ENCODE measurements around the gene FLT1.

Gene FLT1

DNA sequence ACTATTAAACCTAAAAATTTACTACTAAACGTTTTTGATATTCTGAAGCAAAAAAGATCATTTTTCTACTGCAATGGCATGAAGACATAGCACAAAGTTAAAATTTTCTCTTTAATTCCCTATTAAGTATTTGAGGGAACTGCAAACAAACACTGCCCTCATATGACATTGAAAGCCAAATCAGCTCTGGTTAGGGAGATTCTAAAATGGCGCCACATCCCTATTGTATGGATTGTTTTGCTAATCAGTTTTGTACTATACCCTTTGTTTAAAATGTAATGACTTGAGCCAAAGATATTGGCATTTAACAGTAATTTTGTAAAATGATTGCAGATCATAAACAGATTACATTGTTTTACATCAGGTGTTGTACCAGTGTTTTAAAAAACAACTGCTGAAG is 65.8 kb downstream of the FLT1 start:
- DNase-seq (ENCODE audit: low read depth) = no peak

- no peak for DNase-seq (ENCODE audit: low read depth)
Observed at GRCh38 chr13:28426381-28426780, 68.5 kb downstream of the FLT1 start.

- DNase-seq (ENCODE audit: low read depth) = no peak
Observed at GRCh38 chr13:28425793-28426192, 69.1 kb downstream of the FLT1 start.

DNA sequence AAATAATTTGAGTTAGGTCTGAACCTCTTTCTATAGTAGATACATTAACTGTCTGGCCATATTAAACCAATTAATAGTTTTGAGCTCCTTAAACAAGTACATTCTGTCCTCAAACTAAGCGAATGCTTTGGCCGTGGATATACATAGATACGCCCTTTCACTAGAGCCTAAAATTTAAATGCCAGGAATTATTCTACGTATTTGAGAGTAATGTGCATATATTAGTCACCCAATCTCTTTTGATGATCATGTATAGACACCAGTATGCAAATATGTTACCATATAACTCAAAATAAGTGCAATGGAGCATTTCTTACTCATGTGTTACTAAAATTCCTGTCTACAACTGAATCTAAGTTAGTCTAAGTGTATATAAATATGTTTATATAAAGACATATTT is 70.4 kb downstream of the FLT1 start:
- DNase-seq (ENCODE audit: low read depth) = no peak

GRCh38 chr13:28423010-28423409 is 71.9 kb downstream of the FLT1 start:
- peak; percentile 3 for DNase-seq (ENCODE audit: low read depth)

DNA sequence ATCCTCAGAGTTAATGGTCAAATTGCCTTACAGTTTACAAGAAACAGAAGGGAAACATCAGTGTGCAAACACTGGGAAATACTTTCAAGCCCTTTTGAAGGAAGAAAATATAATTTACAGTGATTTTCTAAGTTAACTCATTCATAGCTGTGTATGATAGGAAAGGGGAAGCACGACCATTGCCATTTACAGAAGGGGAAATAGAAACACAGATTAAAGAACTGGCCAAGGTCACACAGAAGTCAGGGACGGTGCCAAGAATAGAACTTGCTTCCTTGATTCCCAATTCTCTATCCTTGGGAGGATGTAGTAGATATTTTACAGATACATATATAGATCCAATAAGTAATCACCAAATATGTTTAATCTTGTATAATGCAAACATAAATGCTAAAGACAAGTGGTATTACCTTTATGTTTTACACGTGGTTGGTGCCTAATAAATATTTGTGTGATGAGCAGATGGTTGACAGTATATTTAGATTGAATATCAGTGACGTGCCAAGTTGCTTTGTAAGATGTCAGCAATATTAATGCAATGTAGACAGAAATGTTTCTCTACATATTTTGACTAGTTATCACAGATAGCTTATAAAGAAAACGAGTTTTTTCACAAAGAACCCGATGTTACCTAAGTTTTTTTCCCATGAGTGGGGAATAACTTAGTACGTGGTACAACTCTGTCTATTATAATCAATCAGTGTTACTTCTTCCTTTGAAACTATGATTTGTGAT is 73.1 kb downstream of the FLT1 start:
- DNase-seq (ENCODE audit: low read depth) = no peak

- DNase-seq (ENCODE audit: low read depth) = no peak
Observed at GRCh38 chr13:28420704-28421103, 74.2 kb downstream of the FLT1 start.

GRCh38 chr13:28415994-28416421 is 78.9 kb downstream of the FLT1 start:
- DNase-seq (ENCODE audit: low read depth) = no peak

DNA sequence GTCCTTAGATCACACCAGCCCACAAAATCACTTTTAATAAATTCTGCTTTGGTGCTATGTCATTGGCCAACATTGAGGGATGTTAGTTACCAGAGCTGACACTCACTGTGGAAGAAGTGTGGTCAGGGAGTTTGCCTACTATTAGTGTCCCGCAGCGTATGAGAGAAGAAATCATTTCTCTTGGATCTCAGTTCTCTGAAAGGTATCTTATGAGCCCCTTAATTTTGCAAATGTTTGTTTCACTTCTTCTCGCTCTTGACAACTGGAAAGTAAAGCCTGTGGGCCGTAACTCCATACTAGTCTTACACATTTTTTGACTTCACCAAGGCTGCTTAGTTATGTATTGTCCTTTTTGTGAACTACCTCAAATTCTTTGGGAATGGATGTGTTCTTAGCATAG is 80.9 kb downstream of the FLT1 start:
- DNase-seq (ENCODE audit: low read depth) = no peak

DNA sequence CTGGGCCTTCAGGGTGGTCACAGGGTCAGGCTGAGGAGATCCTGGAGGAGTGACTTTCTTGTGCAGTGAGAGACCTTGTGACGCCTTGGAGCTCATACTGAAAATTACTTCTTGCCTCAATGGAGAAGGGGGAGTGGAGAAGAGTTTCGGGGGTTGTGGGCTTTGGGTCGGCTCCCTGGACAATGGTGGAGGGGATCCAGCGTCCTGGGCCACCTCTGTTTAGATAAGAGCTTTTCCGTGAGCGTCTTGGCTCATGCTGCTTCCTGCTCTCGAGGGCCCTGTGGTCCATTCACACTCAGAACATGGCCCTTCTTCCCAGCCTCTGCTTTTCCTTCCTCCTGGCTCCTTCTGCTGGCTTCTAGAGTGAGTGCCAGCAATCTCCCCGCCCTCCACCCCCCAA is 81.9 kb downstream of the FLT1 start:
- no peak for DNase-seq (ENCODE audit: low read depth)

GRCh38 chr13:28411831-28412353 is 83.0 kb downstream of the FLT1 start:
- DNase-seq (ENCODE audit: low read depth) = no peak

DNA sequence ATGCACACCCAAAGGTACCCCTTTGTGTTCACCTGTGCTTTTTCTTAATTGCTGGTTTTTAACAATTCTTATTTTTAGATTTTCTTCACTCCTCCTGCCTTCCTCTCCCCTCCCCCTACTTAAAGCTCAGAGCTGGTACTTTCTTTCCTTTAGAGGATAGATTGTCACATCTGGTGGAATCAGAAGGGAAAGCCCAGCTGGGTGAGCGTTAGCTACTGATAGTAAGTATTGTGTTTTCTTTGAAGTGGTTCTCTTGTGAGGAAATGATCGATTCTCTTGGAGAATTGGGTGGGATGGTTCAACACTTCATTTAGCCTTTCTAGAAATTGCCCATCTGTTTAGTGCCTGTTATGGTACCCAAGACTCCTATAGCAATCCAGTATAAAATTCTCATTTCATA is 84.8 kb downstream of the FLT1 start:
- no peak for DNase-seq (ENCODE audit: low read depth)

DNA sequence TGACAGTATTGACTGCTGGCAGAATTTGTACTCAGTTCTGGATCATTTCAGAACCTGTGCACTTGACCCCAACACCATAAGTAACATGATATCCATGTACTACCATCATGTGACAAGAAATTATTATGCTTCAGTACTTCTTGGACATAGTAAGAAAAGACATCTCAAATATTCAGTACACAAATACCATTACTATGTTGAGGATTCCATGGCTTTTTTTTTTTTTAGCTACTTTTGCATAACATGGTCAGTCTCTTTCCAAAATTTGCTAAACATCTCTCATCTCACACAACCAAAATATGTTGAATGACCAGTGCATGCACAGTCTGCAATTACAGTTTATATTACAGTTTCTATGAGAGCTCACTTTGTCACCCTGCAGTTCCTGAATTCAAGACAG is 85.3 kb downstream of the FLT1 start:
- no peak for DNase-seq (ENCODE audit: low read depth)

DNA sequence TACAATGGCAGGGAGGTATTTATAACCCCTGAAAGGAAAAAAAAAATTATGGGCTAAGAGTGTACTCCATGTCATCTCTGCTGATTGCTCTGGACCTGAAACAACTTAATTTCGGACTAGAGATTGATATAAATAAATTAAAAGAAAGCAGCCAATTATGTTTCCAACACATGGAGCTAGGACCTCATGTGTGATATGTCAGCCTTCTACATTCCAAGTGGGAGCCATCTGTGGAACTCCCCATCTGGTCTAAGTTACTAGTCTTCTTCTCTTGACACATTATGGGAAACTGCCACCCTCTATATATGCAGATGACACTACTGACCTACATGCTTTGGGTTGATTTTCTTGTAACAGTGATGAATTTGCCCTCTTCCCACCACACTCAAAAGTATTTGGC is 86.1 kb downstream of the FLT1 start:
- no peak for DNase-seq (ENCODE audit: low read depth)

- DNase-seq (ENCODE audit: low read depth) = no peak
Observed at GRCh38 chr13:28408235-28408848, 86.6 kb downstream of the FLT1 start.

DNA sequence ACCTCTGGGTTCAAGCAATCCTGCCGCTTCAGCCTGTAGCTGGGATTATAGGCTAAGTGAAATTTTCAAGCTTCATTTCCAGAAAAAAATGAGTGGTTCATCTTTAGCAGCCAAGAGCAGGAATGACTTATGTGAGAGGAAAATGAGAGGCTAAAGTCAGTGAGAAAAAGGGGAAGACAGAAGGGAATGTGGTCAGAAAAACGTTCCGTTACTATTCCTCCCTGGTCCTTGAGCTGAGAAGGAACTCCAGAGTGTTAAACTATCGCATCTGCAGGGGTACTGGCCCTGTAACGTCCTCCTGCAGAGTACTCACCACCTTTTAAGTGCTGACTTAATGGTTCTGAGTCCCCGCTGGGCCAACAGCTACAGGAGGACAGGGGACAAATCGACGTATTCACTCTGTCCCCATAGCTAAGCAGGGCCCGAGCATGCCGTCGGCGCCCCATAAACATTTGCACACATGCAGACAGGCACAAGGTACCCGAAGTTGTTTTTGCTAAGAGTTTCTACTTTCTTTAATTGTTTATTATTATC is 88.1 kb downstream of the FLT1 start:
- no peak for DNase-seq (ENCODE audit: low read depth)

- no peak for DNase-seq (ENCODE audit: low read depth)
Observed at GRCh38 chr13:28402057-28402381, 92.9 kb downstream of the FLT1 start.

GRCh38 chr13:28401303-28402056 is 93.4 kb downstream of the FLT1 start:
- DNase-seq (ENCODE audit: low read depth) = no peak

- DNase-seq (ENCODE audit: low read depth) = no peak
Observed at GRCh38 chr13:28396053-28396452, 98.9 kb downstream of the FLT1 start.

- no peak for DNase-seq (ENCODE audit: low read depth)
Observed at GRCh38 chr13:28394422-28394821, 100.5 kb downstream of the FLT1 start.

DNA sequence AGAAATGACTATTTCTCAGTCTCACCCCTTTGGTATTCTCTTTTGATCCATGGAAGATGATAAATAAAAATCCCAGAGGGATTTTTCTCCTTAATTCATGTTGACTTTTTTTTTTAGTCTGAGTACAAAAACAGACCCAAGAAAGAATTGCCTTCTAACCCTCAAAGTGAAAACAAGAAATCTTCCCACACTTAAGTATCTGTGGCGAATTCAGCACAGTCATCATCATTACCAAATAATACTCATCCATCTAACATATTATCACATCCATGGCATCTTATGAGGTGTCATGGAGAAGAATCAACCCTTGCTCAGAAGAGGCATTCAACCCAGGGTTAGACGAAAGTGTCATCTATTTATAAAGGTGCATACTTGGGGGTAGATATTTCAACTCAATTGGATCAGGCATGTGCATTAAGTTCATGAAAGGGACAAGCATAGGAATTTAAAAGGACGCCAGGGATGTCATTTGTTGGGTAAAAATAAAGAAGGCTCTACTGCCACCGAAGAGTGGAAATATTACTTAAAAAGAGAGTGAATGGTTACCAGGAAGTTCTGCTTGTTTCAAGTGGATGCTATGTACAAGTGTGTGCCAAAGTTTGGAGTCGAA is 101.9 kb downstream of the FLT1 start:
- no peak for DNase-seq (ENCODE audit: low read depth)

- DNase-seq (ENCODE audit: low read depth) = no peak
Observed at GRCh38 chr13:28392428-28392827, 102.5 kb downstream of the FLT1 start.

Measured in activated T-cell treated with anti-CD3 and anti-CD28 coated beads for 24 hours (primary cell).